Osteocyte (in vitro differentiated cells): Measurements from ENCODE around the gene ROGDI. TPM values are rescaled to one million over a fixed set of nuclear protein-coding genes. Genes with fewer than 3 reads are reported as not detected.

Source experiments
- DNase-seq: peaks from one replicate; pipeline ENCODE4 v3.0.0; 2021; ENCODE audit warnings: mixed read lengths; ENCODE audit not compliant: unreplicated experiment; ENCODE audit errors: extremely low spot score
- H3K27ac Mint-ChIP-seq: one replicate; pipeline ENCODE4 v1.8.0; 2021; ENCODE audit warnings: mild to moderate bottlenecking, mixed read lengths; ENCODE audit not compliant: unreplicated experiment
- H3K27me3 Mint-ChIP-seq: one replicate; pipeline ENCODE4 v1.8.0; 2021; ENCODE audit warnings: mixed read lengths; ENCODE audit not compliant: unreplicated experiment
- H3K36me3 Mint-ChIP-seq: one replicate; pipeline ENCODE4 v1.8.0; 2021; ENCODE audit warnings: mixed read lengths; ENCODE audit not compliant: unreplicated experiment
- H3K4me1 Mint-ChIP-seq: one replicate; pipeline ENCODE4 v1.8.0; 2021; ENCODE audit warnings: mixed read lengths; ENCODE audit not compliant: unreplicated experiment
- H3K4me3 Mint-ChIP-seq: one replicate; pipeline ENCODE4 v1.8.0; 2021; ENCODE audit warnings: mild to moderate bottlenecking, moderate library complexity, mixed read lengths; ENCODE audit not compliant: unreplicated experiment
- H3K9me3 Mint-ChIP-seq: one replicate; pipeline ENCODE4 v1.8.0; 2021; ENCODE audit warnings: mixed read lengths; ENCODE audit not compliant: unreplicated experiment
- total RNA-seq: library from RNA; stranded (reverse); gene quantifications from 2 replicates; pipeline ENCODE4 v1.2.1, GENCODE V29; 2021
- TF ChIP-seq, protein P1 (sequence below): fragments of 200-600 bp; sonication (generic); IDR thresholded peaks from 2 replicates; pipeline ENCODE4 v1.5.0; 2021; ENCODE audit warnings: antibody characterized with exemption, mild to moderate bottlenecking, moderate library complexity

ROGDI gene
- total RNA-seq, 1 donor from 2014 or later: 16.1 TPM

DNA sequence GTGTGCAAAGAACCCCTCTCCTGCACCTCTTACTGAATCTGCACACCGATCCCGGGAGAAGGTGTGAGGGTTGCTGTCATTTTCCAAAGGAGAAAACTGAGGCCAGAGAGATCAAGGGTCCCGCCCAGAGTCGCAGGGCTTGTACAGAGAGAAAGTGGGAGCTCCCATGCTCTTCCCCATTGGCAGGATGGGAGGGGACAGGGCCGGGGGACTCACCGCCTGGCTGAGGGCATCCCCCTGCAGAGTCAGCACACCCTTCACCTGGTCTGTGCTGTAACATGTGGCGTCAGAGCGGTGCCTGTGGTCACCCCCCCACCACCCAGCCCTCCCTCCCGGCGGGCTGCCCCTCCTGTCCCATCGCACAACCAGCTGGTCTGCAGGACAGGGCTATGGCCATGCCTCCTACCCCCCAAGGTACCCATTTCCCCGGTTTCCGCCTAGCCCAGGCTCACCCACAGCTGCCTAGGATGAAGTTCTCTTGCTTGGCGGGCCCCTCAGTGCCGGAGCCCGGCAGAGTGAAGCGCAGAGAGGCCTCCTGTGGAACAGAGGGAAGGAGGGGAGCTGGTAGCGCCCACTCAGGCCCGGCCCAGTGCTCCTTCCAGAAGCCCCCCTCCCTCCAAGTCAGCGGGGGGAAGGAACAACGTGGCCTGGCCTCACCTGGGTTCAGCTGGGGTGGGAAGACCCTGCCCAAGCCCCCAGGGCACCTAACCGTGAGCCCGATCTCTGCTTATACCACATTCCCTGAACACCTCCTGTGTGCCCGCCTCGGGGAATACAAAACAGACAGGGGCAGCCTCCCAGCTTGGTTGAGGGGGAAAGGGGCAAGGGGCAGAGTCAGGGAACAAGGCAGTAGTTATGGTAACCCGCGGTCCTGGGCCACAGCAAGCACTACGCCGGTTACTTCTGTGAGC is 1.1 kb downstream of the ROGDI start:
- no peak for DNase-seq
- TF ChIP-seq, protein P1, sequence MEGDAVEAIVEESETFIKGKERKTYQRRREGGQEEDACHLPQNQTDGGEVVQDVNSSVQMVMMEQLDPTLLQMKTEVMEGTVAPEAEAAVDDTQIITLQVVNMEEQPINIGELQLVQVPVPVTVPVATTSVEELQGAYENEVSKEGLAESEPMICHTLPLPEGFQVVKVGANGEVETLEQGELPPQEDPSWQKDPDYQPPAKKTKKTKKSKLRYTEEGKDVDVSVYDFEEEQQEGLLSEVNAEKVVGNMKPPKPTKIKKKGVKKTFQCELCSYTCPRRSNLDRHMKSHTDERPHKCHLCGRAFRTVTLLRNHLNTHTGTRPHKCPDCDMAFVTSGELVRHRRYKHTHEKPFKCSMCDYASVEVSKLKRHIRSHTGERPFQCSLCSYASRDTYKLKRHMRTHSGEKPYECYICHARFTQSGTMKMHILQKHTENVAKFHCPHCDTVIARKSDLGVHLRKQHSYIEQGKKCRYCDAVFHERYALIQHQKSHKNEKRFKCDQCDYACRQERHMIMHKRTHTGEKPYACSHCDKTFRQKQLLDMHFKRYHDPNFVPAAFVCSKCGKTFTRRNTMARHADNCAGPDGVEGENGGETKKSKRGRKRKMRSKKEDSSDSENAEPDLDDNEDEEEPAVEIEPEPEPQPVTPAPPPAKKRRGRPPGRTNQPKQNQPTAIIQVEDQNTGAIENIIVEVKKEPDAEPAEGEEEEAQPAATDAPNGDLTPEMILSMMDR: no peak
- Mint-ChIP-seq H3K36me3 (peaks cover 10% of the 10 kb centered on the region), H3K27ac (no peak overlapping the region), H3K4me3 (peak overlapping the region; percentile 84), H3K4me1 (peaks cover 19% of the 10 kb centered on the region), H3K27me3 (no peaks in the 10 kb centered on the region), H3K9me3 (no peaks in the 10 kb centered on the region)

DNA sequence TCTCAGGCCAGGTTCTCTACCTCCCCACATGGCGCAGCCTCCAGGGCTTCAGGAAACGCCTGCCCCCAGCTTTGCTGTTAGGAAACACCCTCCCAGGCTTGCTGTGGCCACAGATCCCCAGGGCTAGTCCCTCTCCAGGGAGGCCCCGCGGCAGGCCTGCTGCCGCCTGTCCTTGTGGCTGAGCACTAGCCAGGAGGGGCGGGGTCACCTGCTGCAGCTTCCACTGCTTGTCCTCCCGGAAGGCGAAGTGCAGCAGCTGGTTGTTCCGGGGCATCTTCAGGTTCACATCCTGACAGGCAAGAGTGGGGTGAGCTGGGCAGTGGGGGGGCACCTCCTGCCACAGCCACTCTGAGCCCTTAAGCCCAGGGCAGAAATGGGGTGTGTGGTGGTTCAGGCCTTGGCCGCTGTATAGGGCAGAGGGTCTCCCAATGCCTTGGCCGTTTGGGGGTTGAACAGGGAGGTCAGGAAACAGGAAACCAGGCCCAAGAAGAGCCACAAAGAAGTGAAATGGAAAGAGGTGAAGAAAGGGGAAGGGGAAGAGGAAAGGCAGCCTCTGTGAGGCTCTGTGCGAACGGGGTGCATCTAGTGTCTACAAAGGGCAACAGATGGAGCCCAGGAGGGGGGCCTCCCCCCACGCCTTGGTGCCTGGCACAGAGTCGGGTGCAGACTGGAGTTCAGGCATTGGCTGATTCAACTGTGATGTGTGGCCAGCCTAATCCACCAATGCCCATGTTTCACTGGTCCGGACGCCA is 2.0 kb downstream of the ROGDI start:
- Mint-ChIP-seq H3K27me3 (no peaks in the 10 kb centered on the region), H3K36me3 (peaks cover 8% of the 10 kb centered on the region), H3K4me3 (peak overlapping the region; percentile 48), H3K9me3 (no peaks in the 10 kb centered on the region), H3K27ac (no peak overlapping the region), H3K4me1 (peaks cover 19% of the 10 kb centered on the region)
- TF ChIP-seq, protein P1: no peak
- no peak for DNase-seq

DNA sequence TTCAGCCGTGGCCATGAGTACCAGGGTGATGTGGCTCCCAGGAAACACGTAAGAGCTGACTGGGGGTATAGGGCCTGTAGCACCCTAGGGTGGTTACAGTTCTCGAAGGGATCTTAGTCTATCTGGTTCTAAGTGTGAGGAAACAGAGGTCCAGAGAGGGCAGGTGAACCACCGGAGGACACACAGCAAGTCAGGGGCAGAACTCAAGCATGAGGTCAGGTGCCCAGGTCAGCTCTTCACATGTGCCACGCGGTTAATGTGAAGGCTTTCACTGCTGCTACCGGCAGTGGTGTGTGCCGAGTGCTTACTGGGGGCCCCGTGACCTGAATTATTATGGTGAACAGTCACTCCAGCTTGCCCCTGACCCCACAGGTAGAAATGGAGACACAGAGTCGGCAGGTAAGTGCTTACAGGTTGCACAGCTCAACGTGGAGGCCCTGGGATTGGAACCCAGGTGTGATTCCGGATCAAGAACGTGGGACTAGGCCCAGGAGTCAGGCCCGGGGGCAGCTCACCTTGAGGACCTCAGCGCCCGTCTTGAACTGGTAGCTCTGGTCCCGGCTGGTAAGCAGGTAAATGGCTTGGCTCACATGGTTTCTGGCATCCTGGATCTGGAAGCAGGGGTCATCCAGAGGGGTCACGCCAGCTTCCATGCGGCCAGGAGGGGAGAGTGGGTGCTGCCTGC is 3.1 kb downstream of the ROGDI start:
- H3K27ac Mint-ChIP-seq: no peak overlapping the region
- peaks cover 19% of the 10 kb centered on the region for H3K4me1 Mint-ChIP-seq
- TF ChIP-seq, protein P1: no peak
- H3K4me3 Mint-ChIP-seq: no peak overlapping the region
- H3K9me3 Mint-ChIP-seq: no peaks in the 10 kb centered on the region
- H3K27me3 Mint-ChIP-seq: no peaks in the 10 kb centered on the region
- no peak for DNase-seq
- no peaks in the 10 kb centered on the region for H3K36me3 Mint-ChIP-seq

GRCh38 chr16:4798456-4798855 is 4.0 kb downstream of the ROGDI start:
- no peak for DNase-seq
- H3K36me3 Mint-ChIP-seq: no peaks in the 10 kb centered on the region
- H3K27ac Mint-ChIP-seq: no peak overlapping the region
- TF ChIP-seq, protein P1: no peak
- H3K4me1 Mint-ChIP-seq: peaks cover 15% of the 10 kb centered on the region
- H3K4me3 Mint-ChIP-seq: peak overlapping the region; percentile 17
- H3K27me3 Mint-ChIP-seq: no peaks in the 10 kb centered on the region
- H3K9me3 Mint-ChIP-seq: no peaks in the 10 kb centered on the region
